GM19324 (cell line): Measurements from ENCODE around the gene DST.

ENCODE experiments used
- ATAC-seq: cut with Tn5 transposase; IDR thresholded peaks from one replicate; pipeline ENCODE4 v1.9.1; 2021; ENCODE audit warnings: mild to moderate bottlenecking, moderate library complexity; ENCODE audit not compliant: unreplicated experiment, low FRiP score

The DST gene

GRCh38 chr6:56540232-56541029 lies 102.3 kb downstream of the DST start:
- ATAC-seq, result no peak

DNA sequence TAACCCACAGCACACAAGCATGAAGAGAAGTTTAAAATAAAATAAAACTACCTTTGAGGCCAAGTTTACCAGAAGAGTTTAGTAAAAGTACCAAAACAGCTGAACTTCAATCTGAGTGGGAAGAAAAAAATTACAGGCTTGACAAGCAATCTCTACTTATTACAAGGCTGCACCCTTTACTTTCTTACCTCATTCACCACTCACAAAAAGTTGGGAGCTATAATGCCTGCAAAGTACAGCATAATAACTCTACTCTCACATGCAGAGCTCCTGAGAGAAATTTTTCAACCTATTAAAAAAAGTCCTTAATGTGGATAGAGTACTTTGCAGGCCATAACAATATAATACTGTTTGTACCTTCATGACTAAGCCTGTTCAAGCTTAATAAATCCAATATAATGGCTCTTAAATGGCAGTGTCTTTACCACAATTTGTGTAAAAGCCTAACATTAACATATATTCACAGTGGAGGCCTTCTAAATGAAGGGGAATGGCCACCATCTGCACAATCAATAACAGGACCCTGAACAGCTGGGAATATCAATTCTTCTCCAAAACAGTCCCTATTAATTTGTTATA lies 103.1 kb downstream of the DST start:
- no peak for ATAC-seq

GRCh38 chr6:56538851-56539250 lies 103.8 kb downstream of the DST start:
- ATAC-seq, result no peak

GRCh38 chr6:56537223-56537770 lies 105.4 kb downstream of the DST start:
- ATAC-seq, result no peak

DNA sequence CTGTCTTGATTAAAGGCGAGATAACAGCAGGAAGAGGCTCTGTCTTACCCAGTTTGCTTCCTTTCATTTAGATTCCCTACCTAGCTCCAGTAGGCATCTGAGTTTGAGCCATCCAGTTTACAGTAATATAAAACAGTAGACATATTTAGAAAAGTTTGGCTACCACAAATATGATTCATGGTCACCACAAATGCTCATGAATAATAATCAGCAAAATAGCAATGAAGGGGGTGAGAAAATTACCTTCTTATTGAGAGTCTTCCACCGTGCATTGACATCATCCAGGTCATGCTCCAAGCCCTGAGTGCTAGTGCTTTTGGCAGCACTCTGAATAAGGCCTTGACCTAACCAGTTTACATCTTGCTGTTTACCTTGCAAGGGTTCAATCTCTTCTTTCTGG lies 106.2 kb downstream of the DST start:
- no peak for ATAC-seq

GRCh38 chr6:56535626-56536025 lies 107.1 kb downstream of the DST start:
- no peak for ATAC-seq

DNA sequence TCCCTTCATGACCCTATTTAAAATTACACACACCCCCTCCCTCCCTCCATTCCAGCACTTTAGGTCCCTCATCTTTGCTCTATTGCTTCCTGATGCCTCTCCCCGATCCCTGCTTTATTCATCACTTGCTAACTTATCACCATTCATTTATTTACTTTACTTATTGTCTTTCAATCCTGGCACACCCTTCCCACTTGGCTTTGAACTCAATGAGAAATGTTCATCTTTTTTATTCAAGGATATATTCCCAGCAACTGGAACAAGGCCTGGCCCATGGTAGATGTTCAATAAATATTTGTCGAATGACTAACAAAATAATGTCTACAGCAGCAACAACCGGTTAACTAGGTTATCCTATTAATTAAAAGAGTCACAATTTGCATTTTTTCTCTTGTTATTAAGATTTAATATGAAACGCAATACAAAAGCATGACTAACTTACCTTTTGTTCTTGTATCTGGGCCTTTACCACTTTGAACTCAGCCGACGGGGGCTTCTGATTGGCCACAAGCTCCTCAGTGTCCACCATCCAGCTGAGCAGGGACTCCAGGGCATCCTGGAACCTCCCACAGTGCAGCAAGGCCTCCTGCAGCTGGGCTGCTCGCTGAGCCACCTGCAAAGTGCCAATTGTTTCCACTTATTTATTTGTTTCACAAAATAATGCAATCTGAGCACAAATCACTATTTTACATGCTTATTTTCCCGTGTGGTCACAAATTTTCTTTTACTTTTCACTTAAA lies 107.8 kb downstream of the DST start:
- ATAC-seq, result no peak

DNA sequence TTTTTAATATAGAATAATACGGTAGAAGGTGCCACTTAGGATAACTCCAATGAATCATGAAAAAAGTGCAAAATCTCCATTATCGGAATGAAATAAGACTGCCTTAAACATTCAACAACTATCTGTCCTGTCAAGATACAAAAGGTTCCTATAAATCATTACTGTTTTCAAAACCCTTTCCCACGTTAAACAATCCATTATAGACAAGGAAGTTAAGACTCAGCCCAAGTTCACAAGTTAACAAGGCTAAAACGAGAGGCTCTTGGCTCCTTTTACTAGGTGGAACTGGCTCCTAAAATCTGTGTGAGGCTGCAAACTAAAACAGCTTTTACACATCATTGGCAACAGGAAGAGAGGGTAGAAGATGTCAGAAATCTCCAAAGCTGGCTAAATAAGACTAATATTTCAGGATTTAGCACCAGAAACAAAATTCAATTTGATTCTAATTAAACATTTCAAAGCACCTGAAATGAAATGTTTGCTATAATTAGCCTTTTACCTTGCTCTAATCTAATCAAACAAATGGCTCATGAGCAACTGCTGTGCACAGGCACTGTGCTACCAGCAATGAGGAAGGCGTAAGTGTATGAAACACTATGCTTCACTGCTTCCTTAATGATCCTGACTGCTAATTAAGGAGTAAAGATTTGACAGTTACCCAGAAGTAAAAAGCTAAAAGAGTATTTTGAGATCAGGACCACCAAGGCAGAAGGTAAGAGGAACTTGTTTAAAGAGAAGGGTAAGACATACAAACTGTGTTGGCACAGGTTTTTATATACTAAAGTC lies 109.7 kb downstream of the DST start:
- ATAC-seq, result no peak

DNA sequence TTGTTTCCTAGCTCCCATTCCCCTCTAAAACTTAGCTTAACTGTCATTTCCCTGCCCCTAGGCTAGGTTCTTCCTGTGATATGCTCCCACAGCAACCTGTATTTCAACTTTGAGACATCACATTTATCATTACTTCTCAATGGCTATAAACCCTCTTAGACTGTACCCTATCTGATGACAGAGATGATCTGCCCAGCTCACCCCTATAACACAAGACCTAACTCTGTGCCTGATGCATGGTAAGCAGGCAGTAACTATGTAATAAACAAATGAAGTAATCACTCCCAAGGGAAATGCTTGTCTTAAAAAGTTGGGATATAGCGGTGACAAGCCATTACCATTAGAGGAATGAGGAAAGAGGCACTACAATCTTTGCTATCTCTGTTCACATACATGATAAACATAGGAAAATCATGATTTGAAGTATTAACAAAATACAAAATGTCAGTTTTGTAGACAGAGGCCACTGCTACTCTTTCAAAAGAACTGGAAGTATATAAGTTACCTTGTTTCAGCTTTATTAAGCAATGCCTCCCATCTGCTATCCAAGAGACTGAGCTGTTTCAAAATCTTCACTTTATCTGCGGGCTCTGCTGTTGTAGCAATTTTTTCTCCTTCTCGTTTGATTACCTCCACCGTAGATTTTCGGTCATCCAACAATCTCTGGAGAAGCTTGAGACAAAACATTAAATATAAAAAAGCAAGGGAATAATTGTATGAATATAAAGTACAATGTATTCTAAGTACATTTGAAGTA lies 110.7 kb downstream of the DST start:
- ATAC-seq, result no peak

DNA sequence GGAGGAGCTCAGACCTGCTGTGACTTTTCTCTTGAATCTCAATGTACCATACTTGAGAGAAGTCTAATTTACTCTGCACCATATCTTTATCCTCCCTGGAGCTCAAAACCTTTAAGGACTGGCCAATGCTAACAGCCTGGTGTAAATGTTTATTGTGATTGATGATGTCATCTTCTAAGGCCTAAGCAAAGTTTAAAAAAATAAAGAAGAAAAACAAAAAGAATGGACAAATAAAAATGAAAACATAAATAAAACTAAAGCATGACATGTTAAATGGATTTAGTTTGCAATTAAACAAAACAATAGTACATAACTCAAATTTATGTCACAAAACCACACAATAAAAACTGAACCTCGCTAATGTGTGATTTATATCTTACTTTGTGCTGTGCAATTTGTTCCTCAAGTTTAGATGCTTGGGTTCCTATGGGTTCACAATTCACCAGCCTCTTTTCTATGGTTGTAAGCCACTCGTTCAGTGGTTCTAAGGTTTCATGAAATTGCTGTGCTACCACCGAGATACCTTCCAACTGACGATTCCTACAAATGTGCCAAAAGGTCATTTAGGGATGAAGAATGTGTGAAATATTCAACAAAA lies 113.0 kb downstream of the DST start:
- no peak for ATAC-seq

DNA sequence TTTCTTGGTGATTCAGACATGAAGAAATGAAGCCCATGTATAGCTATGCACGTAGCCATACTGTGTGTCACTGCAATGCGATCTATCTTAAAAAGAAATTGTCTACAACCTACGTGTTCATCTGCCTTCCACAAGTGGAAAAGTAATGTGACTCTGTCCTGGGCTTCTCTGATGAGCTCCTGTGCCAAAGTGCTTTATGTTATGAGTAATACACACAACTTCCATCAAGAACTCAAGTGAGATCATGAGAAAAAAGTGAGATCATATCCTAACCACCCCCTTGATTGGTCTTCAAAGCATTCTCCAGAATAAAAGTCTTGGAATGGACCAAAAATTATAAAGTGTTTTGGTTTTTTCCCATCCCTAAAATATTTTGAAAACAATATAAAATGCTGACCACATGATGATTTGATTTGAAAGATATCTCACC lies 114.3 kb downstream of the DST start:
- no peak for ATAC-seq

- ATAC-seq, result no peak
Measured at GRCh38 chr6:56527934-56528333, 114.8 kb downstream of the DST start.

DNA sequence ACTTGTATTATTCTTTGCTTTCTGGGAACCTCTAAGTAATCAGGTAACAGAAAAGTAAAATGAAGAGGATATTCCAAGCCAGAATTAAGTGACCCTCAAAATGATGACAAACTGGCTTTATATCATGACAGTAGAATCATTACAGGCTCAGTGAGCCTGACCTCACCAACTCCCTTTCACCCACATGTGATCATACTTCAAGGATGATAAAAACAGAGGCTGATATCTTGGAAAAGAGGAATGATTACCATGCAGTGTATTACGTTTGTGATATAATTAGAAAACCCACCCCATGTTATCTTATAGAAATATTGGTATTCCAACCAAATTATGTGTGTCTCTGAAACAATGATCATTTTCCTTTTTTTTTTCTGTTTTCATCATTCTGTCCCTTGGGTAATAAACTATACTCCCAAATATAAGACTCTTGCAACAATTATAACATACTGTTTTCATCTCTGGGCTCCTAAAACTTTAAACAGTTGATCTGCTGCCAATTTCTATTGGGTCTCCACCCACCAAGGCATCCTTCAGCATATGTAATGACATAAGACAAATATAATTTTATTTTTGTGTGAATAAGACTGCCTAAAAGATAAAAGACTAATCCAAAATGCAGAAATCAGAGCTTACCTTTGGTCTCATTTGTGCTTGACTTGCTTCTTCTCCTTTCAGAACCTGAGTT lies 115.7 kb downstream of the DST start:
- ATAC-seq, result no peak

- ATAC-seq, result no peak
Measured at GRCh38 chr6:56525974-56526789, 116.5 kb downstream of the DST start.

GRCh38 chr6:56524891-56525703 lies 117.6 kb downstream of the DST start:
- ATAC-seq, result no peak

GRCh38 chr6:56522495-56523270 lies 120.0 kb downstream of the DST start:
- ATAC-seq, result no peak
